Measurements from ENCODE around the gene CDS1. TPM values are rescaled to one million over a fixed set of nuclear protein-coding genes. Genes with fewer than 3 reads are reported as not detected.
A peak's percentile ranks its signal among the peaks of the same experiment; 100 is the strongest.

Gene CDS1
- total and polyA plus RNA-seq, 2 of the 8 experiments (the other 6 are each of a cell fraction or from before 2014, with no cell fraction given) = 8.7 to 13.9 TPM

DNA sequence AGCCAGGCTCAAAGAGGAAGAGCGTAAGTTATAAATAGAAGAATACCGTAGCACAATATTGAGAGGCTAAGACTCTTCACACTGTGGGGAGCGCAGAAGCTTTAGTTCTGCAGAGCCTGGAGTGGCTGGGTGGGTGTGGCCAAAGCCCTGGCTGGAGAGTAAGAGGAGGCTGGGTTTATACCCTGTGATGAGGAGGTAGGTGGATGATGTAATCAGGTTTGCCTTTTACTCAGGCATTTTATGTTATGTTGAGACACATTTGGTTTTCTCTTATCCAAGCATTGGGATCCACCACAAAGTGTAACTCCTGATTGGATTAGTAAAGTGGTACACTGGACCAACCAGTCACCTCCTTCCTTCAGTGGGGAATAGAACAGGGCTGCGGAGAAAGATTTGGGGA, 13.9 kb downstream of the CDS1 start:
- ChIA-PET POLR2A (ENCODE audit: partially characterized antibody) (interaction anchor here (1.2 to 5.0 kb wide), 3 partner anchors 12 to 18 kb away, joined by 4 to 40 read pairs (median 4); partner anchors contain the start of gene CDS1), CTCF (ENCODE audit: partially characterized antibody) (interaction anchor here (1.2 kb wide), 1 partner anchor 13 kb away, joined by 3 read pairs; no protein-coding TSS in a partner anchor)
- no peak overlapping the region for H3K4me2 ChIP-seq (ENCODE audit: insufficient read depth in 1 of 2, low read depth in 2 of 2, low read length in 2 of 2)
- no peak overlapping the region for H4K91ac ChIP-seq (replicated peaks; ENCODE audit: insufficient read length, low read length)
- H2BK120ac ChIP-seq (replicated peaks; ENCODE audit: low read depth, low read length) = no peak overlapping the region
- no peaks in the 10 kb centered on the region for H3K23me2 ChIP-seq (ENCODE audit: low read depth, low read length)
- 0 out of 2 replicates have a peak overlapping the region, but pooled peaks have one; percentile 9 for H3K18ac ChIP-seq (ENCODE audit: extremely low read depth, low read length)
- H3K27ac ChIP-seq (ENCODE audit: low read depth, low read length) = no peak overlapping the region; the same call in 1 of the 2 replicates
- no peak overlapping the region for H3K14ac ChIP-seq (ENCODE audit: insufficient read length)
- no peak overlapping the region for H3K4ac ChIP-seq (replicated peaks; ENCODE audit: insufficient read length, low read depth, low read length)
- TF ChIP-seq TAF1 (IDR thresholded peaks at IDR 0.05; ENCODE audit: low read depth, low read length) (0 out of 2 replicates have a peak, but pooled peaks have one; percentile 19), CEBPB (IDR thresholded peaks at IDR 0.05; ENCODE audit: low read depth, low read length) (peak; percentile 51), NRF1 (IDR thresholded peaks at IDR 0.05; ENCODE audit: low read depth, low read length) (no peak)
- no peak overlapping the region for H2AFZ ChIP-seq (ENCODE audit: low read length)
- no peak overlapping the region for H3K56ac ChIP-seq (replicated peaks; ENCODE audit: insufficient read length, low read depth, low read length)
- no peak overlapping the region for H3K23ac ChIP-seq (ENCODE audit: insufficient read length)
- DNase-seq (ENCODE audit: low read depth in 1 of 2, low spot score in 2 of 2) (no peak), FAIRE-seq (peak; percentile 63)
- H3K9me3 ChIP-seq (ENCODE audit: insufficient read depth in 2 of 2, low read depth in 1 of 2, low read length in 1 of 2) = 0 out of 4 replicates have a peak, but pooled peaks cover 0 to 2% of the 10 kb centered on the region in 2 experiments
- no peak overlapping the region for H2BK5ac ChIP-seq (ENCODE audit: low read depth, low read length)
- no peak overlapping the region for H2BK12ac ChIP-seq (ENCODE audit: low read depth, low read length)
- no peaks in the 10 kb centered on the region for H4K20me1 ChIP-seq (replicated peaks in 1 of 2; ENCODE audit: control insufficient read depth in 1 of 2, insufficient read depth in 2 of 2, low read length in 2 of 2)
- 89% methylated on average over 4 of the region's 4 CpGs; no CpG with 5 or more reads in 1 of the 2 experiments for WGBS, 2 experiments (ENCODE audit: extremely low coverage in 1 of 2, insufficient coverage in 1 of 2, insufficient read length in 1 of 2, insufficient replicate concordance in 2 of 2, low coverage in 1 of 2, low lambda C conversion rate in 2 of 2, missing lambda C conversion rate in 1 of 2)
- no peak overlapping the region for H2BK15ac ChIP-seq (ENCODE audit: low read length)
- no peaks in the 10 kb centered on the region for H3K27me3 ChIP-seq (replicated peaks in 1 of 4; ENCODE audit: control insufficient read depth in 3 of 4, extremely low read depth in 1 of 4, insufficient read depth in 3 of 4, low read length in 3 of 4)
- no peak overlapping the region for H4K8ac ChIP-seq (ENCODE audit: extremely low read depth, insufficient read depth, low read length)
- no peak overlapping the region for H2AK5ac ChIP-seq (ENCODE audit: low read depth, low read length)
- H3K79me1 ChIP-seq (ENCODE audit: low read depth, low read length) = peaks cover 2% of the 10 kb centered on the region
- H3K9ac ChIP-seq (replicated peaks in 1 of 4; ENCODE audit: extremely low read depth in 1 of 4, low read depth in 3 of 4, low read length in 3 of 4) = no peak overlapping the region
- peaks cover 0 to 10% (median 4%) of the 10 kb centered on the region in 4 experiments; a peak in 4 of 7 replicates for H3K4me1 ChIP-seq (replicated peaks in 1 of 4; ENCODE audit: control insufficient read depth in 3 of 4, insufficient read depth in 4 of 4, low read length in 3 of 4)
- H2BK20ac ChIP-seq (ENCODE audit: low read length) = no peak overlapping the region
- no peaks in the 10 kb centered on the region for H3K36me3 ChIP-seq (ENCODE audit: control insufficient read depth in 2 of 4, insufficient read depth in 4 of 4, low read length in 3 of 4)
- H4K5ac ChIP-seq (ENCODE audit: insufficient read length, low read depth, low read length) = no peak overlapping the region
- no peak overlapping the region for H3K4me3 ChIP-seq (ENCODE audit: extremely low read depth in 1 of 4, insufficient read depth in 2 of 4, low read depth in 3 of 4, low read length in 4 of 4)
- peaks cover 0 to 77% of the 10 kb centered on the region in 2 experiments; a peak in 3 of 4 replicates for H3K79me2 ChIP-seq (ENCODE audit: control insufficient read depth in 1 of 2, insufficient read depth in 2 of 2, low read length in 2 of 2)

All from H1 (cell line).